Keratinocyte (primary cell): ENCODE data around the gene ARHGAP4. TPM values are rescaled to one million over a fixed set of nuclear protein-coding genes. Genes with fewer than 3 reads are reported as not detected.

Experiments
- DNase-seq: peaks from one replicate; pipeline ENCODE4 v3.0.0-alpha.2; 2011; ENCODE audit warnings: low read depth, missing footprints, low spot score
- FAIRE-seq: peaks from 2 replicates; lab custom pipeline; 2011; peaks lifted over from hg19 to GRCh38; lab: Jason Lieb, UNC
- H2AFZ ChIP-seq: 2 replicates; pipeline ENCODE4 v1.6.0; 2012; ENCODE audit warnings: low read length, control low read depth, inconsistent platforms; ENCODE audit not compliant: control insufficient read depth
- H3K27ac ChIP-seq: 2 replicates; pipeline ENCODE4 v1.5.1; 2011; ENCODE audit warnings: low read length; ENCODE audit not compliant: control insufficient read depth, insufficient read depth
- H3K27me3 ChIP-seq: 3 replicates; pipeline ENCODE4 v1.6.0; 2011; ENCODE audit warnings: low read length; ENCODE audit not compliant: control insufficient read depth, insufficient read depth; ENCODE audit errors: extremely low read depth
- H3K36me3 ChIP-seq, 2 experiments: 2 replicates in 1 of 2; 3 replicates in 1 of 2; pipeline ENCODE4 v1.5.1; 2011; ENCODE audit warnings: low read length in 2 of 2, mild to moderate bottlenecking in 1 of 2; ENCODE audit not compliant: control insufficient read depth in 2 of 2, insufficient read depth in 2 of 2; ENCODE audit errors: extremely low read depth in 1 of 2
- H3K4me1 ChIP-seq: 3 replicates; pipeline ENCODE4 v1.5.1; 2011; ENCODE audit warnings: low read length; ENCODE audit not compliant: control insufficient read depth, insufficient read depth; ENCODE audit errors: extremely low read depth
- H3K4me2 ChIP-seq: 3 replicates; pipeline ENCODE4 v1.6.0; 2011; ENCODE audit warnings: low read depth, low read length; ENCODE audit not compliant: control insufficient read depth, insufficient read depth; ENCODE audit errors: extremely low read depth
- H3K4me3 ChIP-seq, 3 experiments: fragments of 200-600 bp in 1 of 3; sonication (generic) in 1 of 3; 2 replicates in 2 of 3; 3 replicates in 1 of 3; pipeline ENCODE4 v1.5.1; 2011 to 2016; ENCODE audit warnings: low read length in 3 of 3, mild to moderate bottlenecking in 3 of 3, control low read depth in 2 of 3, inconsistent platforms in 1 of 3, low read depth in 1 of 3, mixed read lengths in 1 of 3, mixed run types in 1 of 3, moderate library complexity in 1 of 3; ENCODE audit not compliant: control insufficient read depth in 2 of 3, insufficient read depth in 2 of 3; ENCODE audit errors: extremely low read depth in 1 of 3
- H3K79me2 ChIP-seq: 2 replicates; pipeline ENCODE4 v1.6.0; 2012; ENCODE audit warnings: low read length; ENCODE audit not compliant: control insufficient read depth, insufficient read depth
- H3K9ac ChIP-seq: 3 replicates; pipeline ENCODE4 v1.6.0; 2011; ENCODE audit warnings: low read length; ENCODE audit not compliant: control insufficient read depth, insufficient read depth; ENCODE audit errors: extremely low read depth
- H3K9me1 ChIP-seq: 3 replicates; pipeline ENCODE4 v1.6.0; 2011; ENCODE audit warnings: low read length; ENCODE audit not compliant: control insufficient read depth, insufficient read depth; ENCODE audit errors: extremely low read depth
- H3K9me3 ChIP-seq: 2 replicates; pipeline ENCODE4 v1.5.1; 2012; ENCODE audit warnings: low read depth, low read length; ENCODE audit not compliant: control insufficient read depth
- H4K20me1 ChIP-seq: 3 replicates; pipeline ENCODE4 v1.6.0; 2011; ENCODE audit warnings: low read length; ENCODE audit not compliant: control insufficient read depth, insufficient read depth; ENCODE audit errors: extremely low read depth
- EZH2 ChIP-seq: IDR thresholded peaks from one replicate; pipeline ENCODE4 v1.6.1; 2012; ENCODE audit warnings: inconsistent platforms, mild to moderate bottlenecking, low read length, moderate library complexity
- dilution Hi-C: fragments of 300-500 bp; cut with MboI; formaldehyde crosslinking; loops from one replicate; pipeline ENCODE4 v1.7.0; 2020; ENCODE audit warnings: low sequenced_read_pairs; ENCODE audit not compliant: extremely low pct_ligation_motif_present
- polyA plus RNA-seq, 5 experiments: library from polyadenylated mRNA; depleted of rRNA in 3 of 5; stranded (reverse) in 3 of 5; stranded (forward) in 1 of 5; unstranded in 1 of 5; fragments of >200 nt; gene quantifications; 1 replicate in 1 of 5; 2 replicates in 3 of 5; 3 replicates in 1 of 5; pipeline versions ENCODE4 v1.2.1 to v1.2.3, GENCODE V29; 2011 to 2012; ENCODE audit warnings: missing spikeins in 2 of 5, low read depth in 1 of 5, low replicate concordance in 1 of 5
- TF ChIP-seq, protein P1 (sequence below), 3 experiments: IDR thresholded peaks in 1 of 3; conservative IDR thresholded peaks in 1 of 3; optimal IDR thresholded peaks in 1 of 3; 2 replicates in 2 of 3; 3 replicates in 1 of 3; pipeline versions ENCODE3 to v1.5.1; 2011; ENCODE audit warnings: low read length in 3 of 3, mild to moderate bottlenecking in 3 of 3, moderate library complexity in 2 of 3, control low read depth in 1 of 3, inconsistent platforms in 1 of 3; ENCODE audit not compliant: insufficient read depth in 2 of 3; ENCODE audit errors: extremely low read depth in 1 of 3

The ARHGAP4 gene
- polyA plus RNA-seq, 1 donor (not counting 4 experiments of a cell fraction or from before 2014, with no cell fraction given) = 0.35 TPM

DNA sequence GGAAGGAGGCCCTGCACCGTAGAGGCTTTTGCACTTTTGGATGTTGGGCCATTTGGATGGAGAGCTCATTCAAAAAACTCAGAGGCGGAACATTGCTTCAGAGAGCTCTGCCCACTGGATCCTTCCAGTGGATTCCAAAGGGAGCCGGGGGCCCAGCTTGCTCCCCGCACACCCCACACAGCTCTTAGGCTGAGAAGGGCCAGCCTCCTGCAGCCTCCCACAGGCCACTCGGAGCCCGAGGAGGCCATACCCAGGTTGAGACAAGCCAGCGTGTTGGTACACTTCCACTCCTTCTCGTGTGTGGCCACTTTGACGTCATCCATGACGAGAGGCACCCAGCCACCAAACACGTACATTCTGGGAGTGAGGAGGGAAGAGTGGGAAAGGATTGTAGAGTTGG lies 35.2 kb upstream of the ARHGAP4 start:
- H2AFZ ChIP-seq = no peak overlapping the region
- H3K27ac ChIP-seq = no peak overlapping the region
- TF ChIP-seq EZH2 = no peak
- TF ChIP-seq, protein P1, sequence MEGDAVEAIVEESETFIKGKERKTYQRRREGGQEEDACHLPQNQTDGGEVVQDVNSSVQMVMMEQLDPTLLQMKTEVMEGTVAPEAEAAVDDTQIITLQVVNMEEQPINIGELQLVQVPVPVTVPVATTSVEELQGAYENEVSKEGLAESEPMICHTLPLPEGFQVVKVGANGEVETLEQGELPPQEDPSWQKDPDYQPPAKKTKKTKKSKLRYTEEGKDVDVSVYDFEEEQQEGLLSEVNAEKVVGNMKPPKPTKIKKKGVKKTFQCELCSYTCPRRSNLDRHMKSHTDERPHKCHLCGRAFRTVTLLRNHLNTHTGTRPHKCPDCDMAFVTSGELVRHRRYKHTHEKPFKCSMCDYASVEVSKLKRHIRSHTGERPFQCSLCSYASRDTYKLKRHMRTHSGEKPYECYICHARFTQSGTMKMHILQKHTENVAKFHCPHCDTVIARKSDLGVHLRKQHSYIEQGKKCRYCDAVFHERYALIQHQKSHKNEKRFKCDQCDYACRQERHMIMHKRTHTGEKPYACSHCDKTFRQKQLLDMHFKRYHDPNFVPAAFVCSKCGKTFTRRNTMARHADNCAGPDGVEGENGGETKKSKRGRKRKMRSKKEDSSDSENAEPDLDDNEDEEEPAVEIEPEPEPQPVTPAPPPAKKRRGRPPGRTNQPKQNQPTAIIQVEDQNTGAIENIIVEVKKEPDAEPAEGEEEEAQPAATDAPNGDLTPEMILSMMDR (optimal IDR thresholded peaks at IDR 0.05 in 1 of 3, IDR thresholded peaks at IDR 0.05 in 1 of 3, conservative IDR thresholded peaks at IDR 0.05 in 1 of 3; ENCODE audit: extremely low read depth in 1 of 3, insufficient read depth in 2 of 3, low read length in 3 of 3) = no peak
- H3K4me3 ChIP-seq = no peak overlapping the region
- H3K27me3 ChIP-seq = no peaks in the 10 kb centered on the region
- H3K4me1 ChIP-seq = no peaks in the 10 kb centered on the region
- H4K20me1 ChIP-seq = peaks cover 5% of the 10 kb centered on the region
- H3K9me3 ChIP-seq = no peaks in the 10 kb centered on the region
- H3K4me2 ChIP-seq = no peak overlapping the region
- DNase-seq (no peak), FAIRE-seq (no peak)
- H3K9me1 ChIP-seq = no peaks in the 10 kb centered on the region
- dilution Hi-C loops = no loop called here
- peaks cover 19 to 42% of the 10 kb centered on the region in 2 experiments for H3K36me3 ChIP-seq
- H3K79me2 ChIP-seq = peaks cover 33% of the 10 kb centered on the region
- no peak overlapping the region for H3K9ac ChIP-seq

DNA sequence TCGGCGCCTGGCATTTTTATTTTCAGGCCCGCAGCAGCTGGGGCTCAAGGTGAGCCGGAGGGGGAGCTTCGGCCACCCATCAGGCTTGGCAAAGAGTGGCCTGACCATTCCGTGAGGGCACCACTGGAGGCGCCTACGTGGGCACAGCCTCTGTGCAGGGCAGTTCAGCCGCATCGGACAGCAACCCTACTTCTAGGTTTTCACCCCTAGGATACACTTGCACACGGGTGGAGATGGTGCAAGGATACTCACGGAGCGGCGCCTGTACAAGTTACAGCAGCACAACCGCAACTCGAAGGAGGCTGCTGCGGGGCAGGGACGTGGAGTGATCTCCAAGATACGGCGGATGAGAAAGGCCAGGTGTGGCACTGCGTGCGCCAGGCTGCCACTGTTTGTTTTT lies 34.7 kb upstream of the ARHGAP4 start:
- no peaks in the 10 kb centered on the region for H3K9me3 ChIP-seq
- no peak overlapping the region for H3K27ac ChIP-seq
- no peak overlapping the region for H2AFZ ChIP-seq
- H3K4me2 ChIP-seq = no peak overlapping the region
- FAIRE-seq (no peak), DNase-seq (no peak)
- TF ChIP-seq, protein P1 (optimal IDR thresholded peaks at IDR 0.05 in 1 of 3, IDR thresholded peaks at IDR 0.05 in 1 of 3, conservative IDR thresholded peaks at IDR 0.05 in 1 of 3; ENCODE audit: extremely low read depth in 1 of 3, insufficient read depth in 2 of 3, low read length in 3 of 3) = no peak
- no peak for TF ChIP-seq EZH2
- dilution Hi-C loops = no loop called here
- no peaks in the 10 kb centered on the region for H3K27me3 ChIP-seq
- H3K36me3 ChIP-seq = peaks cover 19 to 47% of the 10 kb centered on the region in 2 experiments
- no peaks in the 10 kb centered on the region for H3K9me1 ChIP-seq
- H4K20me1 ChIP-seq = peaks cover 3% of the 10 kb centered on the region
- H3K79me2 ChIP-seq = peaks cover 28% of the 10 kb centered on the region
- no peak overlapping the region for H3K9ac ChIP-seq
- H3K4me1 ChIP-seq = no peaks in the 10 kb centered on the region
- no peak overlapping the region for H3K4me3 ChIP-seq
